IMR-90 (cell line): ENCODE measurements around the gene KCMF1. TPM values are rescaled to one million over a fixed set of nuclear protein-coding genes. Genes with fewer than 3 reads are reported as not detected.

ENCODE experiments used
- ATAC-seq: fragments of 200-7000 bp; cut with Tn5 transposase; 2 replicates; pipeline ENCODE4 v1.9.1; 2020; ENCODE audit warnings: low read depth, mild to moderate bottlenecking, moderate library complexity
- BruUV-seq: library from RNA; stranded (reverse); fragments of 400-500 nt; replicated peaks from 2 replicates; lab custom pipeline; 2021; lab: Mats Ljungman, UMichigan
- CTCF ChIA-PET: fragments of 300-600 bp; formaldehyde crosslinking; extraction: SDS; loops from one replicate; lab custom pipeline; 2021; ENCODE audit warnings: antibody characterized with exemption; lab: Yijun Ruan, JAX
- POLR2A ChIA-PET: fragments of 300-600 bp; sonication (Branson Sonifier 250); formaldehyde crosslinking; loops from one replicate; lab custom pipeline; 2022; ENCODE audit warnings: antibody characterized with exemption; ENCODE audit not compliant: unreplicated experiment; lab: Charles Lee
- DNase-seq: peaks from one replicate; pipeline ENCODE4 v3.0.0; 2013
- H2AFZ ChIP-seq: replicated peaks from 2 replicates; pipeline ENCODE3; 2013; ENCODE audit warnings: low read length, mild to moderate bottlenecking; ENCODE audit not compliant: poor library complexity
- H2AK5ac ChIP-seq: 2 replicates; pipeline ENCODE4 v1.6.1; 2013; ENCODE audit warnings: low read depth, low read length, inconsistent platforms
- H2AK9ac ChIP-seq: replicated peaks from 2 replicates; pipeline ENCODE3; 2013; ENCODE audit warnings: mild to moderate bottlenecking, low read depth, low read length, moderate library complexity; ENCODE audit not compliant: poor library complexity
- H2BK120ac ChIP-seq: 2 replicates; pipeline ENCODE4 v1.6.1; 2013; ENCODE audit warnings: low read depth, low read length, inconsistent platforms
- H2BK15ac ChIP-seq: 3 replicates; pipeline ENCODE4 v1.6.1; 2013; ENCODE audit warnings: low read depth, low read length, inconsistent platforms
- H2BK20ac ChIP-seq: 2 replicates; pipeline ENCODE4 v1.6.1; 2013; ENCODE audit warnings: low read depth, mild to moderate bottlenecking, inconsistent platforms, low read length, moderate library complexity
- H2BK5ac ChIP-seq: 2 replicates; pipeline ENCODE4 v1.6.1; 2013; ENCODE audit warnings: mild to moderate bottlenecking, low read depth, low read length, inconsistent platforms; ENCODE audit not compliant: poor library complexity, severe bottlenecking
- H3K14ac ChIP-seq: replicated peaks from 2 replicates; pipeline ENCODE4 v1.6.1; 2013; ENCODE audit warnings: low read depth, low read length, inconsistent platforms
- H3K18ac ChIP-seq: 2 replicates; pipeline ENCODE4 v1.6.1; 2013; ENCODE audit warnings: low read depth, low read length, control low read depth
- H3K23ac ChIP-seq: 2 replicates; pipeline ENCODE4 v1.6.1; 2013; ENCODE audit warnings: low read depth, low read length, inconsistent platforms
- H3K27ac ChIP-seq: 2 replicates; pipeline ENCODE4 v1.5.1; 2013; ENCODE audit warnings: mild to moderate bottlenecking, control low read depth, low read length; ENCODE audit not compliant: insufficient read depth
- H3K27me3 ChIP-seq: 2 replicates; pipeline ENCODE4 v1.6.1; 2013; ENCODE audit warnings: low read length; ENCODE audit not compliant: control insufficient read depth, insufficient read depth
- H3K36me3 ChIP-seq: 2 replicates; pipeline ENCODE4 v1.6.1; 2013; ENCODE audit warnings: low read length, mixed read lengths; ENCODE audit not compliant: control insufficient read depth, insufficient read depth
- H3K4ac ChIP-seq: 2 replicates; pipeline ENCODE4 v1.6.1; 2013; ENCODE audit warnings: low read depth, low read length, inconsistent platforms
- H3K4me1 ChIP-seq: 2 replicates; pipeline ENCODE4 v1.6.1; 2013; ENCODE audit warnings: low read length, mixed read lengths; ENCODE audit not compliant: control insufficient read depth, insufficient read depth
- H3K4me2 ChIP-seq: 2 replicates; pipeline ENCODE4 v1.6.1; 2013; ENCODE audit warnings: low read depth, mild to moderate bottlenecking, control low read depth, low read length, moderate library complexity
- H3K4me3 ChIP-seq: 2 replicates; pipeline ENCODE4 v1.5.1; 2013; ENCODE audit warnings: low read depth, mild to moderate bottlenecking, control low read depth, low read length, moderate library complexity; ENCODE audit not compliant: insufficient read depth
- H3K56ac ChIP-seq: 2 replicates; pipeline ENCODE4 v1.6.1; 2013; ENCODE audit warnings: low read length, inconsistent platforms; ENCODE audit not compliant: insufficient read depth; ENCODE audit errors: extremely low read depth
- H3K79me1 ChIP-seq, 2 experiments: 2 replicates each; pipeline ENCODE4 v1.6.1; 2013; ENCODE audit warnings: low read length in 2 of 2, inconsistent platforms in 1 of 2, low read depth in 1 of 2
- H3K9ac ChIP-seq: 2 replicates; pipeline ENCODE4 v1.6.1; 2013; ENCODE audit warnings: low read depth, low read length, control low read depth
- H3K9me1 ChIP-seq: 2 replicates; pipeline ENCODE4 v1.6.1; 2013; ENCODE audit warnings: low read length, inconsistent platforms; ENCODE audit not compliant: insufficient read depth
- H3K9me3 ChIP-seq: 2 replicates; pipeline ENCODE4 v1.6.1; 2013; ENCODE audit warnings: low read length; ENCODE audit not compliant: control insufficient read depth, insufficient read depth
- H4K20me1 ChIP-seq: 2 replicates; pipeline ENCODE4 v1.6.1; 2013; ENCODE audit warnings: low read length, inconsistent platforms; ENCODE audit not compliant: insufficient read depth
- H4K5ac ChIP-seq: 2 replicates; pipeline ENCODE4 v1.6.1; 2013; ENCODE audit warnings: mild to moderate bottlenecking, low read depth, low read length, control low read depth
- H4K8ac ChIP-seq, 2 experiments: 2 replicates each; pipeline ENCODE4 v1.6.1; 2013; ENCODE audit warnings: low read depth in 2 of 2, low read length in 2 of 2, control low read depth in 1 of 2, inconsistent platforms in 1 of 2
- H4K91ac ChIP-seq: 2 replicates; pipeline ENCODE4 v1.6.1; 2013; ENCODE audit warnings: low read depth, low read length, inconsistent platforms; ENCODE audit not compliant: insufficient read depth
- BHLHE40 ChIP-seq: fragments of 150-350 bp; IDR thresholded peaks from 2 replicates; pipeline ENCODE4 v1.6.1; 2016; ENCODE audit warnings: mild to moderate bottlenecking, low read depth, low read length
- CHD1 ChIP-seq: IDR thresholded peaks from 2 replicates; pipeline ENCODE4 v1.6.1; 2012; ENCODE audit warnings: low read depth, low read length, improper control_type of control experiment
- MAZ ChIP-seq: IDR thresholded peaks from 2 replicates; pipeline ENCODE4 v1.6.1; 2012; ENCODE audit warnings: low read depth, mild to moderate bottlenecking, low read length, improper control_type of control experiment, moderate library complexity, borderline replicate concordance
- NFE2L2 ChIP-seq: fragments of 150-350 bp; IDR thresholded peaks from 2 replicates; pipeline ENCODE4 v1.6.1; 2016; ENCODE audit warnings: low read depth, mild to moderate bottlenecking, low read length
- POLR2A ChIP-seq: IDR thresholded peaks from 2 replicates; pipeline ENCODE4 v1.6.1; 2012; ENCODE audit warnings: mild to moderate bottlenecking, low read depth, low read length
- RAD21 ChIP-seq: IDR thresholded peaks from 2 replicates; pipeline ENCODE4 v1.6.1; 2012; ENCODE audit warnings: low read length, improper control_type of control experiment
- RFX5 ChIP-seq: IDR thresholded peaks from 2 replicates; pipeline ENCODE4 v1.8.0; 2012; ENCODE audit warnings: low read depth, mild to moderate bottlenecking, low read length, moderate library complexity
- SMC3 ChIP-seq: fragments of 150-350 bp; IDR thresholded peaks from 2 replicates; pipeline ENCODE4 v1.6.1; 2016; ENCODE audit warnings: low read depth, mild to moderate bottlenecking, antibody characterized with exemption, low read length, moderate library complexity
- WGBS, 2 experiments: methylation state at CpG; one replicate each; pipeline versions ENCODE4 v1.1.5 to v1.1.7; 2013; ENCODE audit warnings: missing lambda C conversion rate in 2 of 2; ENCODE audit not compliant: insufficient read length in 1 of 2; ENCODE audit errors: extremely low coverage in 2 of 2; 5-methylcytosine and 5-hydroxymethylcytosine counted together
- dilution Hi-C: fragments of 300-500 bp; cut with HindIII; formaldehyde crosslinking; loops from one replicate; pipeline ENCODE4 v1.14.3; 2018; ENCODE audit warnings: low sequenced_read_pairs; ENCODE audit not compliant: unreplicated experiment
- in situ Hi-C: fragments of 300-500 bp; cut with MboI; formaldehyde crosslinking; loops from 3 replicates; pipeline ENCODE4 v1.14.3; 2019; ENCODE audit warnings: low sequenced_read_pairs, inconsistent platforms, mixed read lengths
- intact Hi-C: fragments of 100-400 bp; cut with micrococcal nuclease; formaldehyde crosslinking; loops from 2 replicates; pipeline ENCODE4 v1.10.0; 2022
- polyA plus RNA-seq, 3 experiments: library from polyadenylated mRNA; depleted of rRNA; stranded (reverse); fragments of >200 nt; gene quantifications; 2 replicates each; pipeline ENCODE4 v1.2.3, GENCODE V29; 2012; ENCODE audit warnings: low replicate concordance in 1 of 3
- total RNA-seq: library from RNA; depleted of rRNA; stranded (reverse); fragments of >200 nt; gene quantifications from 2 replicates; pipeline ENCODE4 v1.2.3, GENCODE V29; 2012
- TF ChIP-seq, protein P1 (sequence below): fragments of 150-350 bp; IDR thresholded peaks from 2 replicates; pipeline ENCODE4 v1.6.1; 2017; ENCODE audit warnings: mild to moderate bottlenecking, antibody characterized with exemption, low read length, low read depth
- TF ChIP-seq, protein P2 (sequence below): conservative IDR thresholded peaks from 2 replicates; pipeline ENCODE4 v1.5.1; 2012; ENCODE audit warnings: mild to moderate bottlenecking, low read depth, low read length, improper control_type of control experiment

KCMF1 gene
- total and polyA plus RNA-seq, 2 of the 4 experiments (the other 2 are of a cell fraction): 49.9 to 108 TPM

DNA sequence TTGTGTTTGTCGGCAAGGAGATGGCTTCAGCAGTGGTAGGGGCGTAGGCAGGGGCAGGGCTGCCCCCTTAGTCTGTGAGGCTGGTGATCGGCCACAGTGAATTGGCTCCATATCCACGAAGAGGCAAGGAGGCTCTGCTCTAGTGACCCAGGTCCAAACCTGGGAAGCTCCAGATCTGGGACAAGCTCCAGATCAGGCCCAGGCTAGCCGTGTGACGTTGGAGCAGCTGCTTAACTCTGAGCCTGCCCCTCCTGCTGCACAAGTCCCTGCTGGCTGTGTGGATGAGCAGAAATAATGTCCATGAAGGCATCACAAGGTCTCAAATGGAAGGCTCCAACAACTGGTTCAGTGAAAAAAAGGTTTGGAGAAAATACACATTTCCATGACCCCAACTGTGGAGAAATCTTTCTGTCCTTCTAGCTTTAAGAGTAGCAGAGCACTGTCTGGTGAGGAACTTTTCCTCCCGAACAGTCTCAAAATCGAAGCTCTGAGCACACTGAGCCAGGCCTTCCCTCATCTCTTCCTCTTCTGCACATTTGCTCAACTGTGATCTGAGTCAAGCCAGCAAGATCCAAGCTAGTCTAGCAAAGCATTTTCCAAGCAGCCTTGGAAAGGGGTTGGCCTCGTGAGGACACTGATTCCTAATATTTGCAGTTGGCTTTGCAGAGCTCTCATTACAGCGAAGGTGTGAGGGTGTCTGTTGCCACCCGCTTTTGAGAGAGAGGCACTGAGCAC, 95.2 kb downstream of the KCMF1 start (continued):
- no peak for TF ChIP-seq NFE2L2

DNA sequence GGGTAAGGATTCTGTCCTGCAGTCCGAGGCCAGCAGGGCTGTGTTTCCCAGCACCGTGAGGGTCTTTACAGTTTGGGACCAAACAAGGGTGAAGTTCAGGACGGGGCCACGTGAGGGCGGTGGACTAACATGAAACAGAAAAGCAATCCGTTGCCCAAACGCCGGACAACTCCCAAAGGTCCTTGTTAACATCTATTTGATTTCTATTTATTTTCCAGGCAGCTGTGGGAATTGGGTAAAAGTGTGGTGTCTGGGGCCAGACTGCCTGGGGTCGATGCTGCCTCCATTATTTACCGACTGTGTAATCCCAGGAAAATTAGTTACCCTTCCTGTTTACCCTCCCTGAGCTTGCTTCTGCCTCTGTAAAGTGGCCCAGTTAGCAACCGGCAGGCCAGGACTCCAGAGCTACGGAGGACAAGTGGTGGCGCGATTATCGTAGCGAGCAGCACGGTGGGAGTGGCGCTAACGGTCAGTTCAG, 96.0 kb downstream of the KCMF1 start:
- H2AK9ac ChIP-seq: peak overlapping the region; percentile 71
- peak; percentile 84 for DNase-seq
- H3K18ac ChIP-seq: no peak overlapping the region
- H3K4ac ChIP-seq: no peak overlapping the region; the same call in 1 of the 2 replicates
- peak; percentile 96 for ATAC-seq
- H3K14ac ChIP-seq: no peak overlapping the region
- no peak overlapping the region for H2BK20ac ChIP-seq
- H2AFZ ChIP-seq: peak overlapping the region; percentile 91
- H4K20me1 ChIP-seq: no peaks in the 10 kb centered on the region
- H2BK15ac ChIP-seq: 0 out of 3 replicates have a peak overlapping the region, but pooled peaks have one; percentile 13
- intact Hi-C loops (loop anchor here (1.0 to 10.0 kb wide), 4 partner anchors 65 to 468 kb away; partner anchors contain the start of gene MAT2A), in situ Hi-C loops (loop anchor here (5.0 to 10.0 kb wide), 2 partner anchors 220 to 488 kb away; no protein-coding TSS in a partner anchor), dilution Hi-C loops (no loop called here)
- no peaks in the 10 kb centered on the region for H3K9me1 ChIP-seq
- peak overlapping the region; percentile 89 for H3K4me2 ChIP-seq
- peaks cover 6% of the 10 kb centered on the region; the same call in 1 of the 2 replicates for H3K27me3 ChIP-seq
- BruUV-seq: no TSS peak
- no peaks in the 10 kb centered on the region for H3K36me3 ChIP-seq
- CTCF ChIA-PET: interaction anchor here (0.6 to 2.4 kb wide), 18 partner anchors 10 to 483 kb away, joined by 3 to 17 read pairs (median 4); partner anchors contain the start of gene TCF7L1
- H4K5ac ChIP-seq: no peak overlapping the region
- POLR2A ChIA-PET: no interaction called here
- H3K9ac ChIP-seq: 0 out of 2 replicates have a peak overlapping the region, but pooled peaks have one; percentile 37
- no peaks in the 10 kb centered on the region for H3K79me1 ChIP-seq
- no peak overlapping the region for H4K91ac ChIP-seq
- H4K8ac ChIP-seq: peak overlapping the region in 1 of 2 experiments; percentile 27; a peak in 1 of 4 replicates
- no peaks in the 10 kb centered on the region for H3K9me3 ChIP-seq
- WGBS, 2 experiments: 17% methylated on average over 7 of the region's 19 CpGs; no CpG with 5 or more reads in 1 of the 2 experiments
- H3K27ac ChIP-seq: no peak overlapping the region
- 0 out of 2 replicates have a peak overlapping the region, but pooled peaks have one; percentile 20 for H3K23ac ChIP-seq
- peak overlapping the region; percentile 27; the same call in 1 of the 2 replicates for H3K4me3 ChIP-seq
- H2AK5ac ChIP-seq: no peak overlapping the region
- TF ChIP-seq MAZ: no peak
- TF ChIP-seq RAD21: peak; percentile 92
- TF ChIP-seq, protein P1, sequence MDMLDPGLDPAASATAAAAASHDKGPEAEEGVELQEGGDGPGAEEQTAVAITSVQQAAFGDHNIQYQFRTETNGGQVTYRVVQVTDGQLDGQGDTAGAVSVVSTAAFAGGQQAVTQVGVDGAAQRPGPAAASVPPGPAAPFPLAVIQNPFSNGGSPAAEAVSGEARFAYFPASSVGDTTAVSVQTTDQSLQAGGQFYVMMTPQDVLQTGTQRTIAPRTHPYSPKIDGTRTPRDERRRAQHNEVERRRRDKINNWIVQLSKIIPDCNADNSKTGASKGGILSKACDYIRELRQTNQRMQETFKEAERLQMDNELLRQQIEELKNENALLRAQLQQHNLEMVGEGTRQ: peak; percentile 32; the same call in 1 of the 2 replicates
- TF ChIP-seq POLR2A: 0 out of 2 replicates have a peak, but pooled peaks have one; percentile 32
- TF ChIP-seq SMC3: peak; percentile 94
- TF ChIP-seq, protein P2, sequence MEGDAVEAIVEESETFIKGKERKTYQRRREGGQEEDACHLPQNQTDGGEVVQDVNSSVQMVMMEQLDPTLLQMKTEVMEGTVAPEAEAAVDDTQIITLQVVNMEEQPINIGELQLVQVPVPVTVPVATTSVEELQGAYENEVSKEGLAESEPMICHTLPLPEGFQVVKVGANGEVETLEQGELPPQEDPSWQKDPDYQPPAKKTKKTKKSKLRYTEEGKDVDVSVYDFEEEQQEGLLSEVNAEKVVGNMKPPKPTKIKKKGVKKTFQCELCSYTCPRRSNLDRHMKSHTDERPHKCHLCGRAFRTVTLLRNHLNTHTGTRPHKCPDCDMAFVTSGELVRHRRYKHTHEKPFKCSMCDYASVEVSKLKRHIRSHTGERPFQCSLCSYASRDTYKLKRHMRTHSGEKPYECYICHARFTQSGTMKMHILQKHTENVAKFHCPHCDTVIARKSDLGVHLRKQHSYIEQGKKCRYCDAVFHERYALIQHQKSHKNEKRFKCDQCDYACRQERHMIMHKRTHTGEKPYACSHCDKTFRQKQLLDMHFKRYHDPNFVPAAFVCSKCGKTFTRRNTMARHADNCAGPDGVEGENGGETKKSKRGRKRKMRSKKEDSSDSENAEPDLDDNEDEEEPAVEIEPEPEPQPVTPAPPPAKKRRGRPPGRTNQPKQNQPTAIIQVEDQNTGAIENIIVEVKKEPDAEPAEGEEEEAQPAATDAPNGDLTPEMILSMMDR: peak; percentile 88
- TF ChIP-seq BHLHE40: no peak
- TF ChIP-seq CHD1: no peak
- TF ChIP-seq RFX5: no peak
- H2BK120ac ChIP-seq: no peak overlapping the region
- H3K4me1 ChIP-seq: no peaks in the 10 kb centered on the region
- no peak overlapping the region for H2BK5ac ChIP-seq
- H3K56ac ChIP-seq: no peak overlapping the region
